GM21737 (cell line): Measurements from ENCODE around the gene MINDY4.
A peak's percentile ranks its signal among the peaks of the same experiment; 100 is the strongest.

Experiments
- ATAC-seq: cut with Tn5 transposase; IDR thresholded peaks from one replicate; pipeline ENCODE4 v1.9.1; 2021; ENCODE audit warnings: mild to moderate bottlenecking, moderate library complexity; ENCODE audit not compliant: unreplicated experiment

Gene MINDY4

GRCh38 chr7:30925117-30925516 is 153.9 kb downstream of the MINDY4 start:
- no peak for ATAC-seq

GRCh38 chr7:30925913-30926312 is 154.7 kb downstream of the MINDY4 start:
- no peak for ATAC-seq

- ATAC-seq, result no peak
Observed at GRCh38 chr7:30926313-30926712, 155.1 kb downstream of the MINDY4 start.

- ATAC-seq, result no peak
Observed at GRCh38 chr7:30927040-30927439, 155.8 kb downstream of the MINDY4 start.

- ATAC-seq, result no peak
Observed at GRCh38 chr7:30927559-30927958, 156.3 kb downstream of the MINDY4 start.

GRCh38 chr7:30928254-30928872 is 157.1 kb downstream of the MINDY4 start:
- no peak for ATAC-seq

- ATAC-seq, result no peak
Observed at GRCh38 chr7:30929686-30930085, 158.5 kb downstream of the MINDY4 start.

GRCh38 chr7:30930621-30931020 is 159.4 kb downstream of the MINDY4 start:
- ATAC-seq, result no peak

GRCh38 chr7:30931161-30931928 is 160.1 kb downstream of the MINDY4 start:
- no peak for ATAC-seq

GRCh38 chr7:30931929-30932540 is 160.8 kb downstream of the MINDY4 start:
- no peak for ATAC-seq

GRCh38 chr7:30932562-30932961 is 161.3 kb downstream of the MINDY4 start:
- no peak for ATAC-seq

- ATAC-seq, result no peak
Observed at GRCh38 chr7:30933124-30933974, 162.1 kb downstream of the MINDY4 start.

GRCh38 chr7:30934225-30934624 is 163.0 kb downstream of the MINDY4 start:
- ATAC-seq, result no peak

GRCh38 chr7:30934732-30935568 is 163.7 kb downstream of the MINDY4 start:
- ATAC-seq, result no peak

GRCh38 chr7:30935569-30935877 is 164.3 kb downstream of the MINDY4 start:
- no peak for ATAC-seq

GRCh38 chr7:30936650-30937245 is 165.5 kb downstream of the MINDY4 start:
- no peak for ATAC-seq

GRCh38 chr7:30937416-30937815 is 166.2 kb downstream of the MINDY4 start:
- no peak for ATAC-seq

- ATAC-seq, result peak; percentile 68
Observed at GRCh38 chr7:30938435-30939316, 167.5 kb downstream of the MINDY4 start.
